ENCODE measurements around the gene OR52A5.

OR52A5 gene

DNA sequence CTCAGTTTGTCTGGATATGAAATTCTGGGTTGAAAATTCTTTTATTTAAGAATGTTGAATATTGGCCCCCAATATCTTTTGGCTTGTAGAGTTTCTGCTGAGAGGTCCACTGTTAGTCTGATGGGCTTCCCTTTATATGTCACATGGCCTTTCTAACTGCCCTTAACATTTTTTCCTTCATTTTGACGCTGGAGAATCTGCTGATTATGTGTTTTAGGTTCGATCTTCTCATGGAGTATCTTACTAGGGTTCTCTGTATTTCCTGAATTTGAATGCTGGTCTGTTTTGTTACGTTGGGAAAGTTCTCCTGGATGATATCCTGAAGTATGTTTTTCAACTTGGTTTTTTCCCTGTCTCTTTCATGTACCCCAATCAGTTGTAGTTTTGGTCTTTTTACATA is 22.8 kb downstream of the OR52A5 start:
- DNase-seq (ENCODE audit: low spot score): no peak

DNA sequence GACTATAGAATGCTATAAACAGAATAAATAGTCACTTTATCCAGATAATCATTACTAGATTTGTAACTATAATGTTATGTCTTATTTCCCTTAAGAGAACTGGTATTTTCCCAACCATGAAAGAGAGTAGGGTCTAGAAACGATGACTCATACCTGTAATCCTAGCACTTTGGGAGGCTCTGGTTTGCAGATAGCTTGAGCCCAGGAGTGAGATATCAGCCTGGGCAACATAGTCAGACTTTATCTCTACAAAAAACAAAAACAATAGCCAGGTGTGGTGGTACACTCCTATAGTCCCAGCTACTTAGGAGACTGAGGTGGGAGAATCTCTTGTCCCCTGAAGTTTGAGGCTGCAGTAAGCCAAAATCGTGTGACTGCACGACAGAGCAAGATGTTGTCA is 30.9 kb downstream of the OR52A5 start:
- DNase-seq (ENCODE audit: low spot score): no peak

DNA sequence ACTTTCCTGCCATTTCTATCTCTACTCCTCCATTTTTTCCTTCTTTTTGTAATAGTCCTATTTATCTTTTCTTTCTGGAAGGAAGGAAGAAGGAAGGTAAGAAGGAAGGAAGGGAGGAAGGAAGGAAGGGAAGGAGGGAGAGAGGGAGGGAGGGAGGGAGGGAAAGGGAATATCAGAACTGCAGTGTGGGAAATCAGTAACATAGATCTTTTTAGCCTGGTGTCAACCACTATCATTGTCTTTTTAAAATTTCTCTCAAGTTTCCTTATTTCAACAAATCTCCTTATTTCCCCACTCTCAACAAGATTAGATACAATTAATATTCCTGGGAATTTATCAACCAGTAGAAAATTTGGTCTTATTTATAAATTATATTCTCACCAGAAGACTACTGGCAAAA is 35.1 kb downstream of the OR52A5 start:
- no peak for DNase-seq (ENCODE audit: low spot score)

DNA sequence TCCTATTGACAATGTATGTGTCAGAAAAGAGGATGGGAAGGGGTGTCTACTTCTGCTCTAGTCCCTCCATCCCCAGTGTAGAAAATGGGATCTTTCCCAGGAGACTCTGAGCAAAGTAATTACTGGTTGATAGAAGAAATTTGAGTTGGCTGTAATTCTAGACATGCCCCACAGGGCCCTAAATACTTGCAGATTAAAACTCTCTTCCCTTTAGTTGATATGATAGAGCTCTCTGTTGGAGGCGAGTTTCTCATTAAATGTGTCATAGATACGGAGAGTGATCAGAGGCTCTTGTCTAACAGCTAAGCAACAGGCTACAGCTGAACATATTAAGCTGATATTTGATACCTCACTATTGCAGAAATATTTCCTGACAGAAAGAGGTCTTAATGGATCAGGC is 35.9 kb downstream of the OR52A5 start:
- no peak for DNase-seq (ENCODE audit: low spot score)

DNA sequence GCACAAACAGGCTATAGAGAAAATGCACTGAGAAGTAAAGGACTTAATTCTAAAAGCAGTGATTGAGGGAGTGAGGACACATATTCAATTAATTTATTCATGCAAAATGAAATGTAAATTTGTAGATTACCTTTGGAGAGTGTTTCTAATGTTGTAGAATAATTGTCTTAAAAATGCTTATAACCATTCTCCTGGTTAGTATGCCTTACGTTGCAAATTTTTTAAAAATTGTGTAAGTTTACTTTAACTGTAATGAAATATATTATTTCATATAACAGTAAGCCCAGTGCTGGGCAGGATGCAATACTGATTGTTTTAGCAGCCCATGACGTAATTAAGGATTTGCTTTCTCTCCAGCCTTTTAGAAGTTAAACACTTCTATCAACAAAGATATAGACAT is 42.1 kb downstream of the OR52A5 start:
- no peak for DNase-seq (ENCODE audit: low spot score)

DNA sequence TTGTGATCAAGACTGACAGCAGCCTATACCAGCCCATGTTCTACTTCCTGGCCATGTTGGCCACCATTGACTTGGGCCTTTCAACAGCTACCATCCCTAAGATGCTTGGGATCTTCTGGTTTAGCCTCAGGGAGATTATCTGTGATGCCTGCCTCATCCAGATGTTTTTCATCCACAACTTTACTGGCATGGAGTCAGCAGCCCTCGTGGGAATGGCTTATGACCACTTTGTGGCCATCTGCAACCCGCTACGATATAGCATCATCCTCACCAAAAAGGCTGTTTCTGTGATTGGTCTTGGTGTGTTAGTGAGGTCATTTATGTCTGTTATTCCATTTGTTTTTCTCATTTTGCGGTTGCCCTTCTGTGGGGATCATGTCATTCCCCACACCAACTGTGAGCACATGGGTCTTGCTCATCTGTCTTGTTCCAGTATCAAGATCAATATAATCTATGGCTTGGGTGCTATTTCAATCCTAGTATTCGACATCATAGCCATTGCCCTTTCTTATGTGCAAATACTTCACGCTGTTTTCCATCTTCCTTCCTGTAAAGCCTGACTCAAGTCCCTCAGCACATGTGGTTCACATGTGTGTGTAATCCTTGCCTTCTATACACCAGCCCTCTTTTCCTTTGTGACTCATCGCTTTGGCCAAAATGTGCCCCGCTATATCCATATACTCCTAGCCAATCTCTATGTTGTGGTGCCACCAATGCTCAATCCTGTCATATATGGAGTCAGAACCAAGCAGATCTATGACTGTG is 45.2 kb downstream of the OR52A5 start:
- DNase-seq (ENCODE audit: low spot score): no peak

DNA sequence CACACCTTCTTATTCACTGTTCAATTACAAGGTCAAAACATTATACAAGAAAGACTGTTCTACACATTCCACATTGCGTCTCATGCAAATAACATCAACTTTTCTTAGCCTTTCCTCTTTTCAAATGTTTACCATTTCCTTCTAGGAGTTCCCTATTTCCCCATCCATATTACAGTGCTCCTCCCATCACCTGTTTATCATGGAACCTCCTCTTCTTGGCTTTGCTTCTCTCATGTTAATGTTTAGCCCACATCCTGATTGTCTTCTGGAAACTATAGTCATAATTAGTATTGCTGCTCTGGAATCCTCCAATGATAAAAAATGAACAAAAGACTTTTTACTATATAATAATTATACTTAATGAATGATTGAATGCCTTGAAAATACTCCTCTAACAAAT is 47.5 kb downstream of the OR52A5 start:
- no peak for DNase-seq (ENCODE audit: low spot score)

DNA sequence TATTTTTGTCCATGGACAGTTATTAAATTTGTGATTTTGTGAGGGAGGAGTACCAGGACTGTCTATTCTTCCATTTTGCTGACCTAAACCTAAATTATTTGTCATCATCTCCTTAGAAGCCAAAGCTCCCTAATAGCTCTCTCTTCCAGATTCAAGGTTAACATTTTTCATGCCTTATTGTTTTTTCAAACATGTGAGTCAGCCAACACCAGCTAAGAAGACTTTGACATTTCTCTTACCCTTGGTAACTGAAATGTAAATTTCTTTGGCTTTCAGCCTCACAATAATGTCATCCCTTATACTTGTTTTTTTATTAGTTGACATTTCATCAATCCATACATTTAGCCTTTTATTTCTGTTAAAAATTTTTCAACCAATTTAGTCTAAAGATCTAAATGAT is 49.6 kb downstream of the OR52A5 start:
- DNase-seq (ENCODE audit: low spot score): no peak

DNA sequence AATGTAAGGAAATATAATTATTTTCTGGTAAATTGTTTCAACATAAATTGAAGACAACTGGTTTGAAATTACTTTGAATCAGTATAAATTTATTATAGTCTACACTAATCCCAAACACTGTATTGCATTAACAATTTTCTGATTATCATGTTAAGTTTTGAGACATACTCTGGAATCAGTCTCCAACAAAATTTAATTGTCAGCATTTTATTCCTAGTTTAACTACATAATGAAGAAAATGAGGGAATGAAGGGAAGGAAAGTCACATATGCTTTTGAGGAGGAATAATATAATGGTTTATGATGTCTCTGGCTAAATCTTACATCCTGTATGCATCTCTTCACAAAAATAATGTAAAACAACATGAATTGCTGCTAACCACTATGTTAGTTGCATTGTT is 54.6 kb downstream of the OR52A5 start:
- no peak for DNase-seq (ENCODE audit: low spot score)

DNA sequence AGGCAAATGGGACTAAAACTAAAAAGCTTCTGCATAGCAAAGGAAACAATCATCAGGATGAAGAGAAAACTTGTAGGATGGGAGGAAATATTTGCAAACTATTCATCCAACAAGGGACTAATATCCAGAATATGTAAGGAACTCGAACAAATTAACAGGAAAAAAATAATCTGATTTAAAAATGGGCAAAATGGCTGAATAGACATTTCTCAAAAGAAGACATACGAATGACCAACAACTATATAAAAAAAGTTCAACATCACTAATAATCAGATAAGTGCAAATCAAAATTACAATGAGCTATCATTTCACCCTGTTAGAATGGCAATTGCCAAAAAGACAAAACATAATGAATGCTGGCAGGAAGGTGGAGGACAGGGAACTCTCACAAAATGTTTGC is 56.8 kb downstream of the OR52A5 start:
- no peak for DNase-seq (ENCODE audit: low spot score)

All from HuH-7.5 (cell line).